Vagina (tissue), 2 donors: Measurements from ENCODE around the gene AKAP8L.
"Not testable (repeated sequence)": the region's sequence is repeated elsewhere in the genome, so short reads cannot be mapped to it uniquely, and the experiment has no call there.

Source experiments
- POLR2A ChIP-seq, 2 donors: fragments of 450-650 bp; IDR thresholded peaks; one replicate each; pipeline ENCODE4 v1.6.1; 2017; ENCODE audit warnings: antibody characterized with exemption in 2 of 2, mild to moderate bottlenecking in 2 of 2, moderate library complexity in 2 of 2
- TF ChIP-seq, protein P1 (sequence below), 3 experiments: fragments of 450-650 bp in 2 of 3; fragments of 200-600 bp in 1 of 3; sonication (generic) in 1 of 3; IDR thresholded peaks; one replicate each; pipeline ENCODE4 v1.5.1; 2017 to 2019; ENCODE audit warnings: antibody characterized with exemption in 3 of 3, mild to moderate bottlenecking in 2 of 3, moderate library complexity in 2 of 3

DNA sequence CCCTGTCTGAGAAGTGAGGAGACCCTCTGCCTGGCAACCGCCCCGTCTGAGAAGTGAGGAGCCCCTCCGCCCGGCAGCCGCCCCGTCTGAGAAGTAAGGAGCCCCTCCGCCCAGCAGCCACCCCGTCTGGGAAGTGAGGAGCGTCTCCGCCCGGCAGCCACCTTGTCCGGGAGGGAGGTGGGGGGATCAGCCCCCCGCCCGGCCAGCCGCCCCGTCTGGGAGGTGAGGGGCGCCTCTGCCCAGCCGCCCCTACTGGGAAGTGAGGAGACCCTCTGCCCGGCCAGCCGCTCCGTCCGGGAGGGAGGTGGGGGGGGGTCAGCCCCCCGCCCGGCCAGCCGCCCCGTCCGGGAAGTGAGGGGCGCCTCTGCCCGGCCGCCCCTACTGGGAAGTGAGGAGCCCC, 55.7 kb downstream of the AKAP8L start:
- TF ChIP-seq, protein P1, sequence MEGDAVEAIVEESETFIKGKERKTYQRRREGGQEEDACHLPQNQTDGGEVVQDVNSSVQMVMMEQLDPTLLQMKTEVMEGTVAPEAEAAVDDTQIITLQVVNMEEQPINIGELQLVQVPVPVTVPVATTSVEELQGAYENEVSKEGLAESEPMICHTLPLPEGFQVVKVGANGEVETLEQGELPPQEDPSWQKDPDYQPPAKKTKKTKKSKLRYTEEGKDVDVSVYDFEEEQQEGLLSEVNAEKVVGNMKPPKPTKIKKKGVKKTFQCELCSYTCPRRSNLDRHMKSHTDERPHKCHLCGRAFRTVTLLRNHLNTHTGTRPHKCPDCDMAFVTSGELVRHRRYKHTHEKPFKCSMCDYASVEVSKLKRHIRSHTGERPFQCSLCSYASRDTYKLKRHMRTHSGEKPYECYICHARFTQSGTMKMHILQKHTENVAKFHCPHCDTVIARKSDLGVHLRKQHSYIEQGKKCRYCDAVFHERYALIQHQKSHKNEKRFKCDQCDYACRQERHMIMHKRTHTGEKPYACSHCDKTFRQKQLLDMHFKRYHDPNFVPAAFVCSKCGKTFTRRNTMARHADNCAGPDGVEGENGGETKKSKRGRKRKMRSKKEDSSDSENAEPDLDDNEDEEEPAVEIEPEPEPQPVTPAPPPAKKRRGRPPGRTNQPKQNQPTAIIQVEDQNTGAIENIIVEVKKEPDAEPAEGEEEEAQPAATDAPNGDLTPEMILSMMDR (IDR thresholded peaks at IDR 0.05), result not testable (repeated sequence)
- TF ChIP-seq POLR2A (IDR thresholded peaks at IDR 0.05), result not testable (repeated sequence)
